Nephron progenitor cell (in vitro differentiated cells): Measurements from ENCODE around the gene RCC2.
"Not testable (repeated sequence)": the region's sequence is repeated elsewhere in the genome, so short reads cannot be mapped to it uniquely, and the experiment has no call there.

Experiments used
- DNase-seq: peaks from one replicate; pipeline ENCODE4 v3.0.0; 2021
- H3K27ac Mint-ChIP-seq: 2 replicates; pipeline ENCODE4 v1.8.0; 2021; ENCODE audit warnings: mild to moderate bottlenecking, moderate library complexity, mixed read lengths
- H3K27me3 Mint-ChIP-seq: 2 replicates; pipeline ENCODE4 v1.8.0; 2021; ENCODE audit warnings: mild to moderate bottlenecking, low read depth, mixed read lengths; ENCODE audit not compliant: poor library complexity
- H3K36me3 Mint-ChIP-seq: 2 replicates; pipeline ENCODE4 v1.8.0; 2021; ENCODE audit warnings: low read depth, mixed read lengths
- H3K4me1 Mint-ChIP-seq: 2 replicates; pipeline ENCODE4 v1.8.0; 2021; ENCODE audit warnings: mixed read lengths
- H3K4me3 Mint-ChIP-seq: 2 replicates; pipeline ENCODE4 v1.8.0; 2021; ENCODE audit warnings: mild to moderate bottlenecking, moderate library complexity, mixed read lengths
- H3K9me3 Mint-ChIP-seq: 2 replicates; pipeline ENCODE4 v1.8.0; 2021; ENCODE audit warnings: mild to moderate bottlenecking, moderate library complexity, mixed read lengths
- TF ChIP-seq, protein P1 (sequence below): fragments of 200-600 bp; sonication (generic); IDR thresholded peaks from 2 replicates; pipeline ENCODE4 v1.5.0; 2021; ENCODE audit warnings: antibody characterized with exemption

Gene RCC2

DNA sequence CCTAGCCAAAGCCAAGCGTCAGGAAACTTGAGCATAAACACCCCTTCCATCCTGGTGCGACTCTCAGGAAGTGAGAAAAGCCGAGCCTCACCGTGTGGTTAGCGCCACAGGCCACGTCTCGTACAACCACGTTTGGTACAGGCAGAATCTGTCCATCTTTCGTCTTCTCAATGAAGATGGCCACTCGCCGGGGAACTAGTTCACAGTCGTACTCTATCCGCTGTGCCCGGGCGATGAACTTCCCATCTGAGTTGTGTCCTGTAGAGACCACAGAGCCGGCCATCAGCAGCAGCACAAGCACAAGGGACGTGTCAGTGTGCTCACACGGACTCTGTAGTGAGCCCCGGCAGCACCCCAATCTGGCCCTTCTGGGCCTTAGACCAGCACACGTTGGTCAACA lies 23.1 kb downstream of the RCC2 start:
- H3K9me3 Mint-ChIP-seq = no peaks in the 10 kb centered on the region
- H3K36me3 Mint-ChIP-seq = peaks cover 96% of the 10 kb centered on the region
- H3K4me3 Mint-ChIP-seq = no peak overlapping the region
- TF ChIP-seq, protein P1, sequence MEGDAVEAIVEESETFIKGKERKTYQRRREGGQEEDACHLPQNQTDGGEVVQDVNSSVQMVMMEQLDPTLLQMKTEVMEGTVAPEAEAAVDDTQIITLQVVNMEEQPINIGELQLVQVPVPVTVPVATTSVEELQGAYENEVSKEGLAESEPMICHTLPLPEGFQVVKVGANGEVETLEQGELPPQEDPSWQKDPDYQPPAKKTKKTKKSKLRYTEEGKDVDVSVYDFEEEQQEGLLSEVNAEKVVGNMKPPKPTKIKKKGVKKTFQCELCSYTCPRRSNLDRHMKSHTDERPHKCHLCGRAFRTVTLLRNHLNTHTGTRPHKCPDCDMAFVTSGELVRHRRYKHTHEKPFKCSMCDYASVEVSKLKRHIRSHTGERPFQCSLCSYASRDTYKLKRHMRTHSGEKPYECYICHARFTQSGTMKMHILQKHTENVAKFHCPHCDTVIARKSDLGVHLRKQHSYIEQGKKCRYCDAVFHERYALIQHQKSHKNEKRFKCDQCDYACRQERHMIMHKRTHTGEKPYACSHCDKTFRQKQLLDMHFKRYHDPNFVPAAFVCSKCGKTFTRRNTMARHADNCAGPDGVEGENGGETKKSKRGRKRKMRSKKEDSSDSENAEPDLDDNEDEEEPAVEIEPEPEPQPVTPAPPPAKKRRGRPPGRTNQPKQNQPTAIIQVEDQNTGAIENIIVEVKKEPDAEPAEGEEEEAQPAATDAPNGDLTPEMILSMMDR = no peak
- H3K27ac Mint-ChIP-seq = no peak overlapping the region
- H3K27me3 Mint-ChIP-seq = no peaks in the 10 kb centered on the region
- no peak for DNase-seq
- no peaks in the 10 kb centered on the region for H3K4me1 Mint-ChIP-seq

DNA sequence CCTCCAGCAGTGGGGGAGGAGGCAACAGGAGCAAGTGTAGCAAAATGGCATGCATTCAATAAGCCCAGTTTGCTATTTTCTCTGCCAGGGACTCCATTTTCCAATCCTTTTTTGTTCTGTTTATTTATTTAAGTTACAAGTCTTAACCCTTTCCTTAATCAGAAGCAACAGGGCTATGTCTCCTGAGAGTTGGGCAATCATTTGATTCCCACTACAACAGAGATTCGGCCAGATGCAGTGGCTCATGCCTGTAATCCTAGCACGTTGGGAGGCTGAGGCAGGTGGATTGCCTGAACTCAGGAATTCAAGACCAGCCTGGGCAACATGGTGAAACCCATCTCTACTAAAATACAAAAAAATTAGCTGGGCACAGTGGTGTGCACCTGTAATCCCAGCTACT lies 25.5 kb downstream of the RCC2 start:
- Mint-ChIP-seq H3K4me1 (no peaks in the 10 kb centered on the region), H3K27ac (no peak overlapping the region), H3K36me3 (peaks cover 96% of the 10 kb centered on the region), H3K27me3 (no peaks in the 10 kb centered on the region), H3K9me3 (no peaks in the 10 kb centered on the region), H3K4me3 (no peak overlapping the region)
- TF ChIP-seq, protein P1 = no peak
- DNase-seq = no peak

GRCh38 chr1:17412093-17412870 lies 27.2 kb downstream of the RCC2 start:
- H3K36me3 Mint-ChIP-seq = peaks cover 96% of the 10 kb centered on the region
- H3K27ac Mint-ChIP-seq = no peak overlapping the region
- no peak overlapping the region for H3K4me3 Mint-ChIP-seq

GRCh38 chr1:17409391-17409811 lies 30.1 kb downstream of the RCC2 start:
- no peaks in the 10 kb centered on the region for H3K9me3 Mint-ChIP-seq
- H3K36me3 Mint-ChIP-seq = peaks cover 76% of the 10 kb centered on the region
- TF ChIP-seq, protein P1 = no peak
- peaks cover 19% of the 10 kb centered on the region for H3K4me1 Mint-ChIP-seq
- H3K4me3 Mint-ChIP-seq = no peak overlapping the region
- peak overlapping the region; percentile 79 for H3K27ac Mint-ChIP-seq
- no peaks in the 10 kb centered on the region for H3K27me3 Mint-ChIP-seq
- DNase-seq = no peak

More at GRCh38 chr1:17412093-17412870, 27.2 kb downstream of the RCC2 start:
- TF ChIP-seq, protein P1 = no peak
- no peaks in the 10 kb centered on the region for H3K4me1 Mint-ChIP-seq
- H3K9me3 Mint-ChIP-seq = no peaks in the 10 kb centered on the region
- no peak for DNase-seq
- H3K27me3 Mint-ChIP-seq = no peaks in the 10 kb centered on the region

- peak overlapping the region; percentile 58 for H3K27ac Mint-ChIP-seq
Observed at GRCh38 chr1:17407786-17408514, 31.5 kb downstream of the RCC2 start.

GRCh38 chr1:17406760-17407475 lies 32.6 kb downstream of the RCC2 start:
- H3K9me3 Mint-ChIP-seq, H3K27me3 Mint-ChIP-seq, H3K4me3 Mint-ChIP-seq, DNase-seq: not testable (repeated sequence)
- Mint-ChIP-seq H3K36me3 (peaks cover 53% of the 10 kb centered on the region), H3K4me1 (peaks cover 24% of the 10 kb centered on the region), H3K27ac (peak overlapping the region; percentile 58)

More at GRCh38 chr1:17407786-17408514, 31.5 kb downstream of the RCC2 start:
- not testable (repeated sequence) for H3K4me3 Mint-ChIP-seq, DNase-seq, H3K27me3 Mint-ChIP-seq, H3K9me3 Mint-ChIP-seq
- H3K4me1 Mint-ChIP-seq = peaks cover 24% of the 10 kb centered on the region
- peaks cover 62% of the 10 kb centered on the region for H3K36me3 Mint-ChIP-seq
